Type B pancreatic cell (in vitro differentiated cells): ENCODE data around the gene ZBED4. TPM values are rescaled to one million over a fixed set of nuclear protein-coding genes. Genes with fewer than 3 reads are reported as not detected.
A peak's percentile ranks its signal among the peaks of the same experiment; 100 is the strongest.

Experiments
- DNase-seq: peaks from one replicate; pipeline ENCODE4 v3.0.0; 2021; ENCODE audit warnings: mixed read lengths; ENCODE audit not compliant: unreplicated experiment; ENCODE audit errors: extremely low spot score
- H3K27ac Mint-ChIP-seq: 2 replicates; pipeline ENCODE4 v1.8.0; 2021; ENCODE audit warnings: mild to moderate bottlenecking, mixed read lengths
- H3K27me3 Mint-ChIP-seq: 2 replicates; pipeline ENCODE4 v1.8.0; 2021; ENCODE audit warnings: mixed read lengths
- H3K36me3 Mint-ChIP-seq: 2 replicates; pipeline ENCODE4 v1.8.0; 2021; ENCODE audit warnings: mixed read lengths
- H3K4me1 Mint-ChIP-seq: one replicate; pipeline ENCODE4 v1.8.0; 2021; ENCODE audit warnings: mixed read lengths; ENCODE audit not compliant: unreplicated experiment
- H3K4me3 Mint-ChIP-seq: 2 replicates; pipeline ENCODE4 v1.8.0; 2021; ENCODE audit warnings: mild to moderate bottlenecking, mixed read lengths
- H3K9me3 Mint-ChIP-seq: 2 replicates; pipeline ENCODE4 v1.8.0; 2021; ENCODE audit warnings: mixed read lengths
- CTCF ChIP-seq: fragments of 200-600 bp; sonication (generic); conservative IDR thresholded peaks from 2 replicates; pipeline ENCODE4 v1.5.0; 2021; ENCODE audit warnings: antibody characterized with exemption, mild to moderate bottlenecking
- total RNA-seq: library from RNA; stranded (reverse); gene quantifications from 2 replicates; pipeline ENCODE4 v1.2.1, GENCODE V29; 2021; ENCODE audit warnings: low replicate concordance

The ZBED4 gene
- total RNA-seq, 1 donor from 2014 or later = 29.1 TPM

GRCh38 chr22:49845666-49846459, 7.8 kb upstream of the ZBED4 start:
- no peaks in the 10 kb centered on the region for H3K36me3 Mint-ChIP-seq
- no peak for TF ChIP-seq CTCF
- no peaks in the 10 kb centered on the region for H3K4me1 Mint-ChIP-seq
- no peak for DNase-seq
- H3K4me3 Mint-ChIP-seq = no peak overlapping the region
- H3K27ac Mint-ChIP-seq = no peak overlapping the region
- peaks cover 66% of the 10 kb centered on the region for H3K27me3 Mint-ChIP-seq
- no peaks in the 10 kb centered on the region for H3K9me3 Mint-ChIP-seq

GRCh38 chr22:49847751-49848689, 5.6 kb upstream of the ZBED4 start:
- no peaks in the 10 kb centered on the region for H3K9me3 Mint-ChIP-seq
- H3K27me3 Mint-ChIP-seq = peaks cover 77% of the 10 kb centered on the region
- peaks cover 4% of the 10 kb centered on the region for H3K4me1 Mint-ChIP-seq
- no peaks in the 10 kb centered on the region for H3K36me3 Mint-ChIP-seq
- H3K27ac Mint-ChIP-seq = no peak overlapping the region
- peak overlapping the region; percentile 36 for H3K4me3 Mint-ChIP-seq
- TF ChIP-seq CTCF = no peak
- DNase-seq = no peak

- Mint-ChIP-seq H3K9me3 (no peaks in the 10 kb centered on the region), H3K27ac (no peak overlapping the region), H3K36me3 (no peaks in the 10 kb centered on the region), H3K4me1 (peaks cover 4% of the 10 kb centered on the region), H3K4me3 (no peak overlapping the region), H3K27me3 (peaks cover 73% of the 10 kb centered on the region)
- no peak for DNase-seq
- TF ChIP-seq CTCF = no peak
These were observed 4.9 kb upstream of the ZBED4 start for GRCh38 chr22:49848690-49849160.

DNA sequence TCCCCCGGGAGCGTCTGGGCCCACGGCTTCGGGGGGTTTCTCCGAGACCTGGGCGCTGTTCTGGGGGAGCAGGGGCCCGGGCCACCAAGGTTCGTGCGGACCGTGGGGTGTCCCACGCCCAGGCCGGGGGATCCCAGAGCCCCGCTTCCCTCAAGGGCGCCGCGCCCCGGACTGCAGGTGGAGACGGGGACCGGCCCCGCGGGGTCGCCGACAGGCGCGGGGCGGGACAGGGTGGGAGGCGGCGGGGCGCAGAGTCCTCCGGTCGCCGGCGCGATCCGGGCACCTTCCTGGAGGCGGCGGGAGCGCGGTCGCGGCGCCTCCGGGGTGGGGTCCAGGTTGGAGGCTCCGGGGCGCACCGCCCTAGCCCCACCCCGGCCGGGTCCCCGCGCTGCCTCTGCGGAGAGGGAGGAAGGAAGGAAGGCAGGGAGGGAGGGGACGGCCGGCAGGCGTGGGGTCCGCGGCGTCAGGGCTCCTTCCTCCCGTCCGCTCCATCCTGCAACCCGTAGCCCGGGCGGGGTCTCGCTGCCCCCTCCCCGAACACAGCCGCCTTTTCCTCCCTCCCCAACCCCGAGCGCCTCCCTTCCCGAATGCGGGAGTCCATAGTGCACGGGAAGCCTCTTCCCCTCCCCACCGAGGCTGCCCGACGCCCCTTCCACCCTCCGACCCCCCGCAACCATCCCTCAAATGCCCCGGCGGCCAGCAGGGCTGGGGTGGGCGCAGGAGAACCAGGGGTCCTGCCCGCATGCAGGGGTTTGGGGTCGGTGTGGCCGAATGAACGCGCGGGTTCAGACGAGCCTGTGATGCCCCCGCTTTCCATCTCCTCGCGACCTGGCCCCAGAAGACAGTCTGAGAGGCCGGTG, 4.3 kb upstream of the ZBED4 start:
- no peak for TF ChIP-seq CTCF
- DNase-seq = no peak
- Mint-ChIP-seq H3K27me3 (peaks cover 68% of the 10 kb centered on the region), H3K27ac (no peak overlapping the region), H3K4me3 (peak overlapping the region; percentile 49), H3K4me1 (peaks cover 4% of the 10 kb centered on the region), H3K36me3 (no peaks in the 10 kb centered on the region), H3K9me3 (no peaks in the 10 kb centered on the region)
